Liver (tissue), 9 donors: ENCODE data around the gene KIAA0753. TPM values are rescaled to one million over a fixed set of nuclear protein-coding genes. Genes with fewer than 3 reads are reported as not detected.

Experiments used
- DNase-seq: peaks from one replicate; pipeline ENCODE4 v3.0.0-alpha.2; 2017; ENCODE audit warnings: low spot score
- H3K27ac ChIP-seq, 2 donors: one replicate each; pipeline ENCODE4 v1.7.0; 2013; ENCODE audit warnings: inconsistent platforms in 2 of 2, low read length in 2 of 2, control low read depth in 1 of 2, low read depth in 1 of 2, mild to moderate bottlenecking in 1 of 2
- H3K27me3 ChIP-seq, 4 donors: one replicate each; pipeline versions ENCODE4 v1.6.1 to v1.7.0; 2013; ENCODE audit warnings: low read length in 3 of 4, inconsistent platforms in 1 of 4, mild to moderate bottlenecking in 1 of 4, moderate library complexity in 1 of 4; ENCODE audit not compliant: control insufficient read depth in 4 of 4, insufficient read depth in 4 of 4
- H3K36me3 ChIP-seq, 4 donors: one replicate each; pipeline versions ENCODE4 v1.6.1 to v1.7.0; 2013; ENCODE audit warnings: low read length in 3 of 4, mild to moderate bottlenecking in 3 of 4, low read depth in 1 of 4, moderate library complexity in 1 of 4; ENCODE audit not compliant: control insufficient read depth in 4 of 4, insufficient read depth in 3 of 4
- H3K4me1 ChIP-seq, 4 donors: one replicate each; pipeline versions ENCODE4 v1.6.1 to v1.7.0; 2013; ENCODE audit warnings: low read length in 3 of 4, mild to moderate bottlenecking in 3 of 4, moderate library complexity in 1 of 4; ENCODE audit not compliant: control insufficient read depth in 4 of 4, insufficient read depth in 4 of 4
- H3K4me3 ChIP-seq, 3 donors: one replicate each; pipeline versions ENCODE4 v1.6.1 to v1.7.0; 2013; ENCODE audit warnings: low read length in 3 of 3, control low read depth in 1 of 3, low read depth in 1 of 3, mild to moderate bottlenecking in 1 of 3
- H3K9ac ChIP-seq, 2 donors: one replicate each; pipeline ENCODE4 v1.7.0; 2013; ENCODE audit warnings: low read length in 2 of 2, mild to moderate bottlenecking in 2 of 2, moderate library complexity in 2 of 2, control low read depth in 1 of 2, low read depth in 1 of 2
- H3K9me3 ChIP-seq, 4 donors: one replicate each; pipeline versions ENCODE4 v1.6.1 to v1.7.0; 2013; ENCODE audit warnings: low read length in 3 of 4; ENCODE audit not compliant: control insufficient read depth in 4 of 4
- ATF3 ChIP-seq: IDR thresholded peaks from 2 replicates; pipeline ENCODE4 v1.6.1; 2016; ENCODE audit warnings: antibody characterized with exemption
- FOXA1 ChIP-seq: IDR thresholded peaks from 2 replicates; pipeline ENCODE4 v1.6.1; 2016; ENCODE audit warnings: antibody characterized with exemption
- GABPA ChIP-seq, 2 donors: IDR thresholded peaks in 1 of 2; conservative IDR thresholded peaks in 1 of 2; 2 replicates each; pipeline ENCODE4 v1.6.1; 2016; ENCODE audit warnings: antibody characterized with exemption in 2 of 2, mild to moderate bottlenecking in 1 of 2, moderate library complexity in 1 of 2
- HNF4A ChIP-seq, 2 donors: conservative IDR thresholded peaks; 2 replicates each; pipeline ENCODE4 v1.6.1; 2016; ENCODE audit warnings: antibody characterized with exemption in 2 of 2, mild to moderate bottlenecking in 2 of 2
- HNF4G ChIP-seq: IDR thresholded peaks from 2 replicates; pipeline ENCODE4 v1.6.1; 2016; ENCODE audit warnings: antibody characterized with exemption
- JUND ChIP-seq, 2 donors: IDR thresholded peaks; 2 replicates each; pipeline ENCODE4 v1.6.1; 2016; ENCODE audit warnings: antibody characterized with exemption in 2 of 2
- MAX ChIP-seq: IDR thresholded peaks from 2 replicates; pipeline ENCODE4 v1.6.1; 2016; ENCODE audit warnings: antibody characterized with exemption
- NR2F2 ChIP-seq: IDR thresholded peaks from 2 replicates; pipeline ENCODE4 v1.6.1; 2016; ENCODE audit warnings: antibody characterized with exemption
- RXRA ChIP-seq, 2 donors: IDR thresholded peaks; 2 replicates each; pipeline ENCODE4 v1.6.1; 2017 to 2018; ENCODE audit warnings: antibody characterized with exemption in 2 of 2, mild to moderate bottlenecking in 1 of 2
- SP1 ChIP-seq: IDR thresholded peaks from 2 replicates; pipeline ENCODE4 v1.6.1; 2018; ENCODE audit warnings: antibody characterized with exemption, mild to moderate bottlenecking
- TAF1 ChIP-seq: conservative IDR thresholded peaks from 2 replicates; pipeline ENCODE4 v1.6.1; 2016; ENCODE audit warnings: antibody characterized with exemption, mild to moderate bottlenecking
- YY1 ChIP-seq: IDR thresholded peaks from 2 replicates; pipeline ENCODE4 v1.6.1; 2016; ENCODE audit warnings: antibody characterized with exemption, mild to moderate bottlenecking
- WGBS: extraction: QIAGEN DNeasy Blood & Tissue Kit; methylation state at CpG from one replicate; pipeline ENCODE4 v1.1.7; 2013; 5-methylcytosine and 5-hydroxymethylcytosine counted together
- polyA plus RNA-seq, 2 donors: library from polyadenylated mRNA; stranded (reverse) in 1 of 2; unstranded in 1 of 2; fragments of 200-250 nt in 1 of 2; fragments of >200 nt in 1 of 2; fragmentation: Nextera tagmentation in 1 of 2; extraction: Ambion mirVana in 1 of 2; gene quantifications; one replicate each; pipeline versions ENCODE4 v1.2.1 to v1.2.3, GENCODE V29; 2013 to 2015
- total RNA-seq, 2 donors: library from RNA; depleted of rRNA; stranded (reverse); fragments of >200 nt; gene quantifications; one replicate each; pipeline ENCODE4 v1.2.3, GENCODE V29; 2014
- TF ChIP-seq, protein P1 (sequence below): IDR thresholded peaks from 2 replicates; pipeline ENCODE4 v1.6.1; 2016; ENCODE audit warnings: antibody characterized with exemption
- TF ChIP-seq, protein P2 (sequence below): IDR thresholded peaks from 2 replicates; pipeline ENCODE4 v1.6.1; 2016; ENCODE audit warnings: antibody characterized with exemption, mild to moderate bottlenecking
- TF ChIP-seq, protein P3 (sequence below): fragments of 150-350 bp; IDR thresholded peaks from 2 replicates; pipeline ENCODE4 v1.5.1; 2017; ENCODE audit warnings: improper control_type of control experiment, low read depth, low read length; ENCODE audit not compliant: missing input control
- donor health status: healthy.
- donor health status: healthy.
- donor health status: healthy.
- donor health status: healthy.
- donor health status: healthy.

The KIAA0753 gene
- total and polyA plus RNA-seq, 4 donors: 2.0 to 5.9 (median 3.0) TPM

GRCh38 chr17:6543079-6544010 lies 97.2 kb downstream of the KIAA0753 start:
- H3K4me1 ChIP-seq: no peaks in the 10 kb centered on the region
- TF ChIP-seq MAX (no peak), RXRA (IDR thresholded peaks at IDR 0.05) (no peak), HNF4A (conservative IDR thresholded peaks at IDR 0.05) (no peak), TAF1 (no peak)
- TF ChIP-seq, protein P1, sequence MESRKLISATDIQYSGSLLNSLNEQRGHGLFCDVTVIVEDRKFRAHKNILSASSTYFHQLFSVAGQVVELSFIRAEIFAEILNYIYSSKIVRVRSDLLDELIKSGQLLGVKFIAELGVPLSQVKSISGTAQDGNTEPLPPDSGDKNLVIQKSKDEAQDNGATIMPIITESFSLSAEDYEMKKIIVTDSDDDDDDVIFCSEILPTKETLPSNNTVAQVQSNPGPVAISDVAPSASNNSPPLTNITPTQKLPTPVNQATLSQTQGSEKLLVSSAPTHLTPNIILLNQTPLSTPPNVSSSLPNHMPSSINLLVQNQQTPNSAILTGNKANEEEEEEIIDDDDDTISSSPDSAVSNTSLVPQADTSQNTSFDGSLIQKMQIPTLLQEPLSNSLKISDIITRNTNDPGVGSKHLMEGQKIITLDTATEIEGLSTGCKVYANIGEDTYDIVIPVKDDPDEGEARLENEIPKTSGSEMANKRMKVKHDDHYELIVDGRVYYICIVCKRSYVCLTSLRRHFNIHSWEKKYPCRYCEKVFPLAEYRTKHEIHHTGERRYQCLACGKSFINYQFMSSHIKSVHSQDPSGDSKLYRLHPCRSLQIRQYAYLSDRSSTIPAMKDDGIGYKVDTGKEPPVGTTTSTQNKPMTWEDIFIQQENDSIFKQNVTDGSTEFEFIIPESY: no peak
- no peaks in the 10 kb centered on the region for H3K27me3 ChIP-seq
- no peak overlapping the region for H3K4me3 ChIP-seq
- no peak overlapping the region for H3K27ac ChIP-seq
- H3K36me3 ChIP-seq: no peaks in the 10 kb centered on the region
- no peak for DNase-seq
- WGBS: 90% methylated on average over 16 of the region's 16 CpGs
- H3K9ac ChIP-seq: no peak overlapping the region
- H3K9me3 ChIP-seq: peaks cover 0 to 7% (median 3%) of the 10 kb centered on the region in 4 donors

DNA sequence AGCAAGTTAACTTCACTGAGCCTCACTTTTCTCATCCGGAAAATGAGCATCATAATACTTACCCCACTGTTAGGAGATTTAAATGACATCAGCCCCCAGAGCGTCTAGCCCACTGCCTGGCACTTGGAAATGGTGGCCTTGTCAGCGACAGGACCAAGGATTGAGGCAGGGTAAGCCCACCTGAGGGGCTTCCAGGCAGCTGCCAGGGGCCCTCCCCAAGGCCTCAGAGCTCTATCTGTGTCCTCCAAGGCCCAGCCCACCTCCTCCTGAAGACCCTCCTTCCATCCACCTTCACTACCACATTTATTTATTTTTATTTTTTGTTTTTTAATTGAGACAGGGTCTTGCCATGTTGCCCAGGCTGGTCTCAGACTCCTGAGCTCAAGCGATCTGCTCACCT lies 97.9 kb downstream of the KIAA0753 start:
- Histone ChIP-seq H3K9ac (no peak overlapping the region), H3K27ac (no peak overlapping the region), H3K9me3 (peaks cover 0 to 7% (median 3%) of the 10 kb centered on the region in 4 donors), H3K4me3 (no peak overlapping the region), H3K27me3 (no peaks in the 10 kb centered on the region), H3K4me1 (no peaks in the 10 kb centered on the region), H3K36me3 (no peaks in the 10 kb centered on the region)
- DNase-seq: no peak
- TF ChIP-seq HNF4A (conservative IDR thresholded peaks at IDR 0.05): no peak
- no peak for TF ChIP-seq FOXA1
- TF ChIP-seq SP1: no peak
- 93% methylated on average over 4 of the region's 4 CpGs for WGBS

GRCh38 chr17:6541886-6542285 lies 98.6 kb downstream of the KIAA0753 start:
- Histone ChIP-seq H3K9me3 (peaks cover 0 to 7% (median 3%) of the 10 kb centered on the region in 4 donors), H3K9ac (no peak overlapping the region), H3K27me3 (no peaks in the 10 kb centered on the region), H3K27ac (no peak overlapping the region), H3K4me3 (no peak overlapping the region), H3K4me1 (no peaks in the 10 kb centered on the region), H3K36me3 (no peaks in the 10 kb centered on the region)
- WGBS: 95% methylated on average over 4 of the region's 4 CpGs
- DNase-seq: no peak
- TF ChIP-seq HNF4G (no peak), SP1 (no peak), NR2F2 (no peak), GABPA (IDR thresholded peaks at IDR 0.05 in 1 of 2, conservative IDR thresholded peaks at IDR 0.05 in 1 of 2) (no peak), TAF1 (no peak), ATF3 (no peak), MAX (no peak), HNF4A (conservative IDR thresholded peaks at IDR 0.05) (no peak), JUND (IDR thresholded peaks at IDR 0.05) (no peak), YY1 (no peak), RXRA (IDR thresholded peaks at IDR 0.05) (no peak)
- TF ChIP-seq, protein P1: no peak
- TF ChIP-seq, protein P2, sequence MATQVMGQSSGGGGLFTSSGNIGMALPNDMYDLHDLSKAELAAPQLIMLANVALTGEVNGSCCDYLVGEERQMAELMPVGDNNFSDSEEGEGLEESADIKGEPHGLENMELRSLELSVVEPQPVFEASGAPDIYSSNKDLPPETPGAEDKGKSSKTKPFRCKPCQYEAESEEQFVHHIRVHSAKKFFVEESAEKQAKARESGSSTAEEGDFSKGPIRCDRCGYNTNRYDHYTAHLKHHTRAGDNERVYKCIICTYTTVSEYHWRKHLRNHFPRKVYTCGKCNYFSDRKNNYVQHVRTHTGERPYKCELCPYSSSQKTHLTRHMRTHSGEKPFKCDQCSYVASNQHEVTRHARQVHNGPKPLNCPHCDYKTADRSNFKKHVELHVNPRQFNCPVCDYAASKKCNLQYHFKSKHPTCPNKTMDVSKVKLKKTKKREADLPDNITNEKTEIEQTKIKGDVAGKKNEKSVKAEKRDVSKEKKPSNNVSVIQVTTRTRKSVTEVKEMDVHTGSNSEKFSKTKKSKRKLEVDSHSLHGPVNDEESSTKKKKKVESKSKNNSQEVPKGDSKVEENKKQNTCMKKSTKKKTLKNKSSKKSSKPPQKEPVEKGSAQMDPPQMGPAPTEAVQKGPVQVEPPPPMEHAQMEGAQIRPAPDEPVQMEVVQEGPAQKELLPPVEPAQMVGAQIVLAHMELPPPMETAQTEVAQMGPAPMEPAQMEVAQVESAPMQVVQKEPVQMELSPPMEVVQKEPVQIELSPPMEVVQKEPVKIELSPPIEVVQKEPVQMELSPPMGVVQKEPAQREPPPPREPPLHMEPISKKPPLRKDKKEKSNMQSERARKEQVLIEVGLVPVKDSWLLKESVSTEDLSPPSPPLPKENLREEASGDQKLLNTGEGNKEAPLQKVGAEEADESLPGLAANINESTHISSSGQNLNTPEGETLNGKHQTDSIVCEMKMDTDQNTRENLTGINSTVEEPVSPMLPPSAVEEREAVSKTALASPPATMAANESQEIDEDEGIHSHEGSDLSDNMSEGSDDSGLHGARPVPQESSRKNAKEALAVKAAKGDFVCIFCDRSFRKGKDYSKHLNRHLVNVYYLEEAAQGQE: no peak
- TF ChIP-seq, protein P3, sequence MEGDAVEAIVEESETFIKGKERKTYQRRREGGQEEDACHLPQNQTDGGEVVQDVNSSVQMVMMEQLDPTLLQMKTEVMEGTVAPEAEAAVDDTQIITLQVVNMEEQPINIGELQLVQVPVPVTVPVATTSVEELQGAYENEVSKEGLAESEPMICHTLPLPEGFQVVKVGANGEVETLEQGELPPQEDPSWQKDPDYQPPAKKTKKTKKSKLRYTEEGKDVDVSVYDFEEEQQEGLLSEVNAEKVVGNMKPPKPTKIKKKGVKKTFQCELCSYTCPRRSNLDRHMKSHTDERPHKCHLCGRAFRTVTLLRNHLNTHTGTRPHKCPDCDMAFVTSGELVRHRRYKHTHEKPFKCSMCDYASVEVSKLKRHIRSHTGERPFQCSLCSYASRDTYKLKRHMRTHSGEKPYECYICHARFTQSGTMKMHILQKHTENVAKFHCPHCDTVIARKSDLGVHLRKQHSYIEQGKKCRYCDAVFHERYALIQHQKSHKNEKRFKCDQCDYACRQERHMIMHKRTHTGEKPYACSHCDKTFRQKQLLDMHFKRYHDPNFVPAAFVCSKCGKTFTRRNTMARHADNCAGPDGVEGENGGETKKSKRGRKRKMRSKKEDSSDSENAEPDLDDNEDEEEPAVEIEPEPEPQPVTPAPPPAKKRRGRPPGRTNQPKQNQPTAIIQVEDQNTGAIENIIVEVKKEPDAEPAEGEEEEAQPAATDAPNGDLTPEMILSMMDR: no peak
